HG02759 (cell line): ENCODE results near the gene HOXD1.

Experiments used
- ATAC-seq: cut with Tn5 transposase; IDR thresholded peaks from one replicate; pipeline ENCODE4 v1.9.1; 2021; ENCODE audit warnings: mild to moderate bottlenecking, moderate library complexity; ENCODE audit not compliant: unreplicated experiment

The HOXD1 gene

GRCh38 chr2:176164611-176165369, 23.7 kb upstream of the HOXD1 start:
- no peak for ATAC-seq

GRCh38 chr2:176165370-176166050, 23.0 kb upstream of the HOXD1 start:
- ATAC-seq: no peak

- no peak for ATAC-seq
Measured at GRCh38 chr2:176166272-176166671, 22.2 kb upstream of the HOXD1 start.

GRCh38 chr2:176167398-176167797, 21.1 kb upstream of the HOXD1 start:
- ATAC-seq: no peak

GRCh38 chr2:176169181-176169580, 19.3 kb upstream of the HOXD1 start:
- ATAC-seq: no peak

- no peak for ATAC-seq
Measured at GRCh38 chr2:176169711-176170110, 18.8 kb upstream of the HOXD1 start.

- ATAC-seq: no peak
Measured at GRCh38 chr2:176170602-176171305, 17.7 kb upstream of the HOXD1 start.

- ATAC-seq: no peak
Measured at GRCh38 chr2:176171351-176172006, 17.0 kb upstream of the HOXD1 start.

- no peak for ATAC-seq
Measured at GRCh38 chr2:176172007-176172894, 16.2 kb upstream of the HOXD1 start.

GRCh38 chr2:176172895-176173566, 15.4 kb upstream of the HOXD1 start:
- no peak for ATAC-seq

GRCh38 chr2:176173567-176174381, 14.7 kb upstream of the HOXD1 start:
- ATAC-seq: no peak

- no peak for ATAC-seq
Measured at GRCh38 chr2:176174382-176174823, 14.1 kb upstream of the HOXD1 start.

GRCh38 chr2:176174824-176175708, 13.4 kb upstream of the HOXD1 start:
- no peak for ATAC-seq

- no peak for ATAC-seq
Measured at GRCh38 chr2:176175709-176176607, 12.5 kb upstream of the HOXD1 start.

GRCh38 chr2:176177580-176178037, 10.9 kb upstream of the HOXD1 start:
- no peak for ATAC-seq

- no peak for ATAC-seq
Measured at GRCh38 chr2:176178038-176178756, 10.3 kb upstream of the HOXD1 start.
